Right lobe of liver (tissue), 6 donors: Measurements from ENCODE around the gene COX7A2L. TPM values are rescaled to one million over a fixed set of nuclear protein-coding genes. Genes with fewer than 3 reads are reported as not detected.
A peak's percentile ranks its signal among the peaks of the same experiment; 100 is the strongest.

Experiments used
- ATAC-seq, 4 donors: fragments of 200-7000 bp; cut with Tn5 transposase; one replicate each; pipeline ENCODE4 v1.9.1; 2020; ENCODE audit warnings: mild to moderate bottlenecking in 4 of 4, moderate library complexity in 4 of 4
- DNase-seq, 3 donors: peaks; one replicate each; pipeline ENCODE4 v3.0.0-alpha.2; 2020
- H3K27ac ChIP-seq, 3 donors: fragments of 200-600 bp; one replicate each; pipeline ENCODE4 v1.8.0; 2022
- H3K27me3 ChIP-seq, 2 donors: fragments of 200-600 bp; one replicate each; pipeline ENCODE4 v1.8.0; 2022
- H3K36me3 ChIP-seq, 4 donors: fragments of 200-600 bp; sonication (generic) in 1 of 4; one replicate each; pipeline versions ENCODE4 v1.5.1 to v1.8.0; 2017 to 2022; ENCODE audit warnings: control low read depth in 1 of 4
- H3K4me1 ChIP-seq, 4 donors: fragments of 200-600 bp; sonication (generic) in 1 of 4; one replicate each; pipeline versions ENCODE4 v1.5.1 to v1.8.0; 2017 to 2022; ENCODE audit warnings: control low read depth in 1 of 4
- H3K4me3 ChIP-seq, 3 donors: fragments of 200-600 bp; one replicate each; pipeline ENCODE4 v1.8.0; 2022
- H3K9me3 ChIP-seq, 4 donors: fragments of 200-600 bp; sonication (generic) in 1 of 4; one replicate each; pipeline versions ENCODE4 v1.5.1 to v1.8.0; 2017 to 2022; ENCODE audit warnings: control low read depth in 1 of 4
- CTCF ChIP-seq, 4 donors: fragments of 200-600 bp in 3 of 4; fragments of 450-650 bp in 1 of 4; IDR thresholded peaks; one replicate each; pipeline versions ENCODE4 v1.5.1 to v1.8.0; 2016 to 2022; ENCODE audit warnings: antibody characterized with exemption in 4 of 4, mild to moderate bottlenecking in 2 of 4
- POLR2A ChIP-seq: fragments of 450-650 bp; IDR thresholded peaks from one replicate; pipeline ENCODE4 v1.6.1; 2017; ENCODE audit warnings: antibody characterized with exemption, mild to moderate bottlenecking
- WGBS: methylation state at CpG from one replicate; pipeline ENCODE4 v1.1.6; 2018; ENCODE audit warnings: low coverage, low lambda C conversion rate; ENCODE audit not compliant: insufficient coverage; ENCODE audit errors: missing lambda C conversion rate; 5-methylcytosine and 5-hydroxymethylcytosine counted together
- intact Hi-C, 2 donors: fragments of 100-400 bp; cut with DNase I; formaldehyde crosslinking; loops; one replicate each; pipeline versions ENCODE4 v1.11.2 to v1.14.1; 2022
- total RNA-seq, 6 experiments: library from RNA; depleted of rRNA in 2 of 6; stranded (reverse); fragments of >200 nt in 2 of 6; fragmentation: NEBNext Ultra II Directional in 3 of 6; extraction: Animal tissue kit (Norgen Biotek cat#: 25700) in 3 of 6; gene quantifications; one replicate each; pipeline versions ENCODE4 v1.1.0 to v1.2.4, GENCODE V29; 2016 to 2023
- donor health status: DM: no; HTN: yes; CAD: no.
- donor health status: DM: no; HTN: no; CAD: no.
- donor health status: DM: no; HTN: no; CAD: no.
- donor health status: DM: no; HTN: yes; CAD: no.
- donor health status: DM: no; HTN: yes; CAD: no.

Gene COX7A2L
- total RNA-seq, 6 experiments from 2014 or later: 37.5 to 97.0 (median 57.6) TPM

GRCh38 chr2:42342061-42342794, 18.8 kb downstream of the COX7A2L start:
- ATAC-seq (peak; percentile 69 to 88 (median 78)), DNase-seq (peak in 2 of 3 donors; percentile 64 to 73)
- Histone ChIP-seq H3K27ac (peak overlapping the region in 2 of 3 donors; percentile 51 to 63), H3K4me1 (peaks cover 0 to 32% (median 8%) of the 10 kb centered on the region in 4 donors), H3K9me3 (no peaks in the 10 kb centered on the region), H3K4me3 (no peak overlapping the region), H3K36me3 (peaks cover 0 to 4% (median 0%) of the 10 kb centered on the region in 4 donors), H3K27me3 (no peaks in the 10 kb centered on the region)
- TF ChIP-seq POLR2A (no peak), CTCF (IDR thresholded peaks at IDR 0.05) (no peak)
- intact Hi-C loops: no loop called here
- 33% methylated on average over 3 of the region's 8 CpGs for WGBS

- intact Hi-C loops: no loop called here
- ATAC-seq (no peak), DNase-seq (no peak)
- Histone ChIP-seq H3K4me3 (no peak overlapping the region), H3K36me3 (peaks cover 0 to 4% (median 0%) of the 10 kb centered on the region in 4 donors), H3K4me1 (peaks cover 0 to 22% (median 5%) of the 10 kb centered on the region in 4 donors), H3K27ac (no peak overlapping the region), H3K27me3 (no peaks in the 10 kb centered on the region), H3K9me3 (no peaks in the 10 kb centered on the region)
- no peak for TF ChIP-seq CTCF (IDR thresholded peaks at IDR 0.05)
- TF ChIP-seq POLR2A: no peak
- WGBS: no CpG with 5 or more reads among the region's 10 CpGs
Measured at GRCh38 chr2:42340938-42341636, 19.9 kb downstream of the COX7A2L start.

- TF ChIP-seq CTCF (IDR thresholded peaks at IDR 0.05) (no peak), POLR2A (no peak)
- ATAC-seq (no peak), DNase-seq (no peak)
- H3K9me3 ChIP-seq: no peaks in the 10 kb centered on the region
- H3K4me3 ChIP-seq: no peak overlapping the region
- H3K4me1 ChIP-seq: peaks cover 0 to 15% (median 2%) of the 10 kb centered on the region in 4 donors
- no peaks in the 10 kb centered on the region for H3K27me3 ChIP-seq
- peaks cover 0 to 2% (median 0%) of the 10 kb centered on the region in 4 donors for H3K36me3 ChIP-seq
- 93% methylated on average over 16 of the region's 23 CpGs for WGBS
- intact Hi-C loops: no loop called here
- no peak overlapping the region for H3K27ac ChIP-seq
Measured at GRCh38 chr2:42340045-42340937, 20.7 kb downstream of the COX7A2L start.

GRCh38 chr2:42339191-42339912, 21.7 kb downstream of the COX7A2L start:
- TF ChIP-seq CTCF (IDR thresholded peaks at IDR 0.05): no peak
- H3K4me3 ChIP-seq: no peak overlapping the region
- H3K9me3 ChIP-seq: no peaks in the 10 kb centered on the region
- no peak overlapping the region for H3K27ac ChIP-seq
- H3K27me3 ChIP-seq: no peaks in the 10 kb centered on the region
- ATAC-seq: no peak
- H3K4me1 ChIP-seq: peaks cover 0 to 15% (median 2%) of the 10 kb centered on the region in 4 donors
- peaks cover 0 to 4% (median 0%) of the 10 kb centered on the region in 4 donors for H3K36me3 ChIP-seq
- 83% methylated on average over 17 of the region's 21 CpGs for WGBS
- DNase-seq: peak in 1 of 3 donors; percentile 37
- intact Hi-C loops: loop anchor here in 1 of 2 donors (10.0 kb wide), 1 partner anchor 245 kb away; no protein-coding TSS in a partner anchor
